ENCODE data around the gene AGK.

DNA sequence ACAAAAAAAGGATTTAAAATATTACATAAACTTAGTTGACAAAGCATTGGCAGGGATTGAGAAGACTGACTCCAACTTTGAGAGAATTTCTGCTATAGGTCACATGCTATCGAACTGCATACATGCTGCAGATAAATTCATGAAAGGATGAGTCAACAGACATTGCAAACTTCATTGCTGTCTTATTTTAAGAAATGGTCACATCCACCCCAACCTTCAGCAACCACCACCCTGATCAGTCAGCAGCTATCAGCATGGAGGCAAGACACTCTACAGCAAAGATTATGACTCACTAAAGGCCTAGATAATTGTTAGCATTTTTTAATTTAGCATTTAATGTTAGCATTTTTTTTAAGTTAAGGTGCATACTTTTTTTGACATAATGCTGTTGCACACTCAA, 73.6 kb downstream of the AGK start:
- no peak for TF ChIP-seq EZH2 (IDR thresholded peaks at IDR 0.05; ENCODE audit: low read length, unreplicated experiment)
- TF ChIP-seq, protein P1, sequence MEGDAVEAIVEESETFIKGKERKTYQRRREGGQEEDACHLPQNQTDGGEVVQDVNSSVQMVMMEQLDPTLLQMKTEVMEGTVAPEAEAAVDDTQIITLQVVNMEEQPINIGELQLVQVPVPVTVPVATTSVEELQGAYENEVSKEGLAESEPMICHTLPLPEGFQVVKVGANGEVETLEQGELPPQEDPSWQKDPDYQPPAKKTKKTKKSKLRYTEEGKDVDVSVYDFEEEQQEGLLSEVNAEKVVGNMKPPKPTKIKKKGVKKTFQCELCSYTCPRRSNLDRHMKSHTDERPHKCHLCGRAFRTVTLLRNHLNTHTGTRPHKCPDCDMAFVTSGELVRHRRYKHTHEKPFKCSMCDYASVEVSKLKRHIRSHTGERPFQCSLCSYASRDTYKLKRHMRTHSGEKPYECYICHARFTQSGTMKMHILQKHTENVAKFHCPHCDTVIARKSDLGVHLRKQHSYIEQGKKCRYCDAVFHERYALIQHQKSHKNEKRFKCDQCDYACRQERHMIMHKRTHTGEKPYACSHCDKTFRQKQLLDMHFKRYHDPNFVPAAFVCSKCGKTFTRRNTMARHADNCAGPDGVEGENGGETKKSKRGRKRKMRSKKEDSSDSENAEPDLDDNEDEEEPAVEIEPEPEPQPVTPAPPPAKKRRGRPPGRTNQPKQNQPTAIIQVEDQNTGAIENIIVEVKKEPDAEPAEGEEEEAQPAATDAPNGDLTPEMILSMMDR (conservative IDR thresholded peaks at IDR 0.05; ENCODE audit: low read depth, low read length), result no peak
